Stomach (tissue), 9 donors: ENCODE measurements around the gene PPBP. TPM values are rescaled to one million over a fixed set of nuclear protein-coding genes. Genes with fewer than 3 reads are reported as not detected.
A peak's percentile ranks its signal among the peaks of the same experiment; 100 is the strongest.

Experiments used
- DNase-seq, 2 donors: peaks; one replicate each; pipeline versions ENCODE4 v3.0.0 to v3.0.0-alpha.2; 2013 to 2019
- H3K27ac ChIP-seq, 5 donors: fragments of 200-600 bp in 4 of 5; sonication (generic) in 4 of 5; one replicate each; pipeline ENCODE4 v1.5.1; 2013 to 2019; ENCODE audit warnings: mild to moderate bottlenecking in 1 of 5, moderate library complexity in 1 of 5
- H3K27me3 ChIP-seq, 3 donors: fragments of 200-600 bp; sonication (generic); one replicate each; pipeline ENCODE4 v1.5.1; 2017 to 2019; ENCODE audit warnings: mixed run types in 1 of 3
- H3K36me3 ChIP-seq, 4 donors: fragments of 200-600 bp; sonication (generic); 1 replicate in 3 of 4; 2 replicates in 1 of 4; pipeline ENCODE4 v1.5.1; 2016 to 2019
- H3K4me1 ChIP-seq, 4 donors: fragments of 200-600 bp; sonication (generic); one replicate each; pipeline ENCODE4 v1.5.1; 2016 to 2019
- H3K4me3 ChIP-seq, 4 donors: fragments of 200-600 bp; sonication (generic) in 3 of 4; one replicate each; pipeline ENCODE4 v1.5.1; 2016 to 2019; ENCODE audit warnings: mild to moderate bottlenecking in 1 of 4
- H3K9me3 ChIP-seq, 4 donors: fragments of 200-600 bp; sonication (generic); one replicate each; pipeline ENCODE4 v1.5.1; 2016 to 2019
- CTCF ChIP-seq, 7 experiments: fragments of 450-650 bp in 4 of 7; fragments of 200-600 bp in 3 of 7; sonication (generic) in 3 of 7; IDR thresholded peaks; one replicate each; pipeline ENCODE4 v1.5.1; 2016 to 2019; ENCODE audit warnings: antibody characterized with exemption in 7 of 7, control low read depth in 2 of 7, mild to moderate bottlenecking in 1 of 7
- EP300 ChIP-seq: sonication (generic); formaldehyde crosslinking; IDR thresholded peaks from one replicate; pipeline ENCODE4 v1.6.1; 2017; ENCODE audit warnings: antibody characterized with exemption
- POLR2A ChIP-seq, 4 donors: fragments of 450-650 bp; IDR thresholded peaks; one replicate each; pipeline ENCODE4 v1.6.1; 2016; ENCODE audit warnings: antibody characterized with exemption in 4 of 4, control low read depth in 2 of 4, mild to moderate bottlenecking in 1 of 4, moderate library complexity in 1 of 4
- POLR2AphosphoS5 ChIP-seq, 3 donors: sonication (generic); formaldehyde crosslinking; IDR thresholded peaks; one replicate each; pipeline ENCODE4 v1.6.1; 2016; ENCODE audit warnings: antibody characterized with exemption in 3 of 3
- WGBS, 5 donors: extraction: QIAGEN DNeasy Blood & Tissue Kit in 3 of 5; methylation state at CpG; one replicate each; pipeline versions ENCODE4 v1.1.5 to v1.1.7; 2013 to 2018; 5-methylcytosine and 5-hydroxymethylcytosine counted together
- intact Hi-C: fragments of 100-400 bp; cut with DNase I; formaldehyde crosslinking; loops from one replicate; pipeline ENCODE4 v1.15.1; 2023; ENCODE audit warnings: low total_unique reads
- polyA plus RNA-seq, 3 donors: library from polyadenylated mRNA; stranded (reverse); fragments of 200-250 nt; gene quantifications; one replicate each; pipeline ENCODE4 v1.2.3, GENCODE V29; 2013
- total RNA-seq, 5 donors: library from RNA; depleted of rRNA; stranded (reverse); fragments of >200 nt; gene quantifications; one replicate each; pipeline versions ENCODE4 v1.1.0 to v1.2.3, GENCODE V29; 2014 to 2016
- donor health status: healthy with polysubstance abuse.
- donor health status: Bipolar disorder and iron deficiency.
- donor health status: healthy.

PPBP gene
- total and polyA plus RNA-seq, 8 donors: 2.4 to 6.6 TPM; not detected in 6

- no peaks in the 10 kb centered on the region for H3K9me3 ChIP-seq
- intact Hi-C loops: no loop called here
- DNase-seq: peak in 1 of 2 donors; percentile 36
- peaks cover 5 to 28% (median 16%) of the 10 kb centered on the region in 4 donors for H3K4me1 ChIP-seq
- H3K27ac ChIP-seq: no peak overlapping the region
- 42 to 63% (median 51%) methylated on average over 7 of the region's 7 CpGs for whole genome bisulfite sequencing, 5 donors
- TF ChIP-seq POLR2A (IDR thresholded peaks at IDR 0.05): no peak
- no peak for TF ChIP-seq POLR2AphosphoS5 (IDR thresholded peaks at IDR 0.05)
- TF ChIP-seq EP300: no peak
- no peak for TF ChIP-seq CTCF (IDR thresholded peaks at IDR 0.05)
- peaks cover 0 to 15% (median 5%) of the 10 kb centered on the region in 3 donors for H3K27me3 ChIP-seq
- H3K36me3 ChIP-seq: no peaks in the 10 kb centered on the region
- H3K4me3 ChIP-seq: no peak overlapping the region
Observed at GRCh38 chr4:73948990-73949706, 38.8 kb downstream of the PPBP start.

GRCh38 chr4:73948291-73948690 lies 39.7 kb downstream of the PPBP start:
- peaks cover 0 to 24% (median 12%) of the 10 kb centered on the region in 3 donors for H3K27me3 ChIP-seq
- H3K36me3 ChIP-seq: no peaks in the 10 kb centered on the region
- H3K27ac ChIP-seq: peak overlapping the region in 1 of 5 donors; percentile 27
- DNase-seq: no peak
- intact Hi-C loops: no loop called here
- H3K4me1 ChIP-seq: peaks cover 8 to 32% (median 18%) of the 10 kb centered on the region in 4 donors
- no peaks in the 10 kb centered on the region for H3K9me3 ChIP-seq
- TF ChIP-seq CTCF (IDR thresholded peaks at IDR 0.05) (no peak), POLR2AphosphoS5 (IDR thresholded peaks at IDR 0.05) (no peak), POLR2A (IDR thresholded peaks at IDR 0.05) (no peak), EP300 (no peak)
- WGBS, 5 donors: 41 to 64% (median 49%) methylated on average over 1 of the region's 1 CpG
- no peak overlapping the region for H3K4me3 ChIP-seq

- Histone ChIP-seq H3K36me3 (no peaks in the 10 kb centered on the region), H3K27ac (peak overlapping the region in 1 of 5 donors; percentile 27), H3K9me3 (no peaks in the 10 kb centered on the region), H3K27me3 (peaks cover 0 to 33% (median 12%) of the 10 kb centered on the region in 3 donors), H3K4me1 (peaks cover 8 to 32% (median 18%) of the 10 kb centered on the region in 4 donors), H3K4me3 (no peak overlapping the region)
- DNase-seq: no peak
- intact Hi-C loops: no loop called here
- no peak for TF ChIP-seq CTCF (IDR thresholded peaks at IDR 0.05)
- TF ChIP-seq EP300: no peak
- TF ChIP-seq POLR2AphosphoS5 (IDR thresholded peaks at IDR 0.05): no peak
- no peak for TF ChIP-seq POLR2A (IDR thresholded peaks at IDR 0.05)
- 28 to 52% (median 41%) methylated on average over 3 of the region's 3 CpGs for WGBS, 5 donors
Observed at GRCh38 chr4:73947239-73947985, 40.6 kb downstream of the PPBP start.

GRCh38 chr4:73945674-73946449 lies 42.1 kb downstream of the PPBP start:
- Histone ChIP-seq H3K9me3 (no peaks in the 10 kb centered on the region), H3K36me3 (no peaks in the 10 kb centered on the region), H3K27ac (peak overlapping the region in 1 of 5 donors; percentile 5), H3K27me3 (peaks cover 0 to 35% (median 12%) of the 10 kb centered on the region in 3 donors), H3K4me1 (peaks cover 8 to 32% (median 18%) of the 10 kb centered on the region in 4 donors), H3K4me3 (no peak overlapping the region)
- intact Hi-C loops: no loop called here
- TF ChIP-seq CTCF (IDR thresholded peaks at IDR 0.05) (no peak), POLR2A (IDR thresholded peaks at IDR 0.05) (no peak), EP300 (no peak), POLR2AphosphoS5 (IDR thresholded peaks at IDR 0.05) (no peak)
- peak in 1 of 2 donors; percentile 11 for DNase-seq
- 44 to 54% (median 49%) methylated on average over 3 of the region's 3 CpGs for WGBS, 5 donors
